Activated CD8-positive, alpha-beta memory T cell treated with anti-CD3 and anti-CD28 coated beads, Interleukin-2, amount 50 U/mL, for 48 hours (primary cell): ENCODE measurements around the gene ARL3.

Experiments
- DNase-seq: peaks from one replicate; pipeline ENCODE4 v3.0.0-alpha.2; 2020

ARL3 gene

GRCh38 chr10:102649797-102650654 is 64.2 kb downstream of the ARL3 start:
- DNase-seq: peak; percentile 53

- DNase-seq: no peak
Measured at GRCh38 chr10:102648889-102649796, 65.1 kb downstream of the ARL3 start.

- DNase-seq: no peak
Measured at GRCh38 chr10:102648269-102648888, 65.8 kb downstream of the ARL3 start.

GRCh38 chr10:102647443-102648268 is 66.5 kb downstream of the ARL3 start:
- DNase-seq: no peak

GRCh38 chr10:102646610-102647442 is 67.4 kb downstream of the ARL3 start:
- DNase-seq: no peak

GRCh38 chr10:102645741-102646609 is 68.2 kb downstream of the ARL3 start:
- DNase-seq: peak; percentile 89

- no peak for DNase-seq
Measured at GRCh38 chr10:102645388-102645740, 68.8 kb downstream of the ARL3 start.

- peak; percentile 88 for DNase-seq
Measured at GRCh38 chr10:102644646-102645387, 69.4 kb downstream of the ARL3 start.

- DNase-seq: peak; percentile 79
Measured at GRCh38 chr10:102644066-102644645, 70.0 kb downstream of the ARL3 start, which contains the start of gene TRIM8. Gene TRIM8, plus strand, starts transcription at chr10:102644479. Its CDS starts 139 bp downstream, at chr10:102644618.

GRCh38 chr10:102643336-102644065 is 70.7 kb downstream of the ARL3 start:
- DNase-seq: peak; percentile 79

GRCh38 chr10:102642736-102643335 is 71.4 kb downstream of the ARL3 start:
- peak; percentile 70 for DNase-seq

- DNase-seq: peak; percentile 97
Measured at GRCh38 chr10:102641880-102642735, 72.1 kb downstream of the ARL3 start.

GRCh38 chr10:102641402-102641801 is 72.8 kb downstream of the ARL3 start:
- no peak for DNase-seq

- DNase-seq: no peak
Measured at GRCh38 chr10:102639537-102639936, 74.7 kb downstream of the ARL3 start.

GRCh38 chr10:102635377-102635776 is 78.8 kb downstream of the ARL3 start:
- DNase-seq: no peak

GRCh38 chr10:102634686-102635085 is 79.5 kb downstream of the ARL3 start:
- no peak for DNase-seq

GRCh38 chr10:102633848-102634247 is 80.3 kb downstream of the ARL3 start:
- no peak for DNase-seq
